ENCODE data around the gene FADD. TPM values are rescaled to one million over a fixed set of nuclear protein-coding genes. Genes with fewer than 3 reads are reported as not detected.
A peak's percentile ranks its signal among the peaks of the same experiment; 100 is the strongest.

FADD gene
- total RNA-seq, 6 donors from 2014 or later: 13.6 to 30.1 (median 23.0) TPM

DNA sequence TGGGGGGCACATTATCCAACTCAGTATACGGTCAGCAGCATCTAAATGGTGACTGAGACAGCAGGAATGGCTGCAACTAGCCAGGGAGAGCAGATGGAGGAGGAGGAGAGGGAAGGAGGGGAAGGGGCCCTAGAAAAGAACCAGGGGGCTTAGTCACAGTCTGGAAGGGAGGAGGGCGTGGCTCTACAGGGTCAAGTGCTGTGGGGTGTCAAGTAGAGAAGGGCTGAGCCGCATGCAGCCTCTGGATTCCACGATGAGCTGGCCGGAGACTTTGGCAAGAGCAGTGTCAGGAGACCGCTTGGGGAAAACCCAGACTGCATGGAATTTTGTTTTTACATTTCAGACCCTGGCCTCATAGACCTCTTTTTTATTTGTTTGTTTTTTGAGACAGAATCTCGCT, 41.6 kb downstream of the FADD start:
- TF ChIP-seq POLR2AphosphoS5 (IDR thresholded peaks at IDR 0.05): no peak
- TF ChIP-seq, protein P1, sequence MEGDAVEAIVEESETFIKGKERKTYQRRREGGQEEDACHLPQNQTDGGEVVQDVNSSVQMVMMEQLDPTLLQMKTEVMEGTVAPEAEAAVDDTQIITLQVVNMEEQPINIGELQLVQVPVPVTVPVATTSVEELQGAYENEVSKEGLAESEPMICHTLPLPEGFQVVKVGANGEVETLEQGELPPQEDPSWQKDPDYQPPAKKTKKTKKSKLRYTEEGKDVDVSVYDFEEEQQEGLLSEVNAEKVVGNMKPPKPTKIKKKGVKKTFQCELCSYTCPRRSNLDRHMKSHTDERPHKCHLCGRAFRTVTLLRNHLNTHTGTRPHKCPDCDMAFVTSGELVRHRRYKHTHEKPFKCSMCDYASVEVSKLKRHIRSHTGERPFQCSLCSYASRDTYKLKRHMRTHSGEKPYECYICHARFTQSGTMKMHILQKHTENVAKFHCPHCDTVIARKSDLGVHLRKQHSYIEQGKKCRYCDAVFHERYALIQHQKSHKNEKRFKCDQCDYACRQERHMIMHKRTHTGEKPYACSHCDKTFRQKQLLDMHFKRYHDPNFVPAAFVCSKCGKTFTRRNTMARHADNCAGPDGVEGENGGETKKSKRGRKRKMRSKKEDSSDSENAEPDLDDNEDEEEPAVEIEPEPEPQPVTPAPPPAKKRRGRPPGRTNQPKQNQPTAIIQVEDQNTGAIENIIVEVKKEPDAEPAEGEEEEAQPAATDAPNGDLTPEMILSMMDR (IDR thresholded peaks at IDR 0.05): no peak
- Histone ChIP-seq H3K27me3 (no peaks in the 10 kb centered on the region), H3K36me3 (no peaks in the 10 kb centered on the region), H3K4me1 (no peaks in the 10 kb centered on the region), H3K27ac (no peak overlapping the region), H3K9me3 (no peaks in the 10 kb centered on the region), H3K4me3 (no peak overlapping the region)
- ATAC-seq (ENCODE audit: low FRiP score in 2 of 2): peak in 1 of 2 donors; percentile 82
- no peak for DNase-seq
- 68 to 76% methylated on average over 7 of the region's 7 CpGs for WGBS, 2 donors

DNA sequence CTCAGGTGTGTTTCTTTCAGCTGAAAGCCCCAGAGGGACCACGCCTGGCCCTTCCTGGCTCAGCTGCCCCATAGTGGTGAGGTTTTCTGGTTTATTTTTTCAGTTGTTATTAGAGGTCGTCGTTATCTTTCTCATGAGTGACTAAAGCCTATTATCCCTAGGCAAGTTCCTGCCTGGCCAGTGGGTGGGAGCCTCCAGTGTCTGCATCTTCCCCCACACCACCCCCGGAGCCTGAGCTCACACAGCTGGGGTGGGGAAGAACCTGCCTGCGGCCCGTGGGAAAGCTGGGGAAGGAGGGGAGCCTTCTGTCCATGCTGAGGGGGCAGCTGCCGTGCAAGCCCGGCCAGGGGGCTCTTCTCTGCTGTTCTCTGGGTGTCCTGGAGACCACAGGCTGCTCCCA, 43.1 kb downstream of the FADD start:
- no peaks in the 10 kb centered on the region for H3K36me3 ChIP-seq
- H3K4me3 ChIP-seq: no peak overlapping the region
- TF ChIP-seq POLR2A (IDR thresholded peaks at IDR 0.05) (no peak), EP300 (IDR thresholded peaks at IDR 0.05) (no peak), POLR2AphosphoS5 (IDR thresholded peaks at IDR 0.05) (no peak)
- TF ChIP-seq, protein P1 (IDR thresholded peaks at IDR 0.05): no peak
- H3K9me3 ChIP-seq: no peaks in the 10 kb centered on the region
- H3K4me1 ChIP-seq: no peaks in the 10 kb centered on the region
- ATAC-seq (ENCODE audit: low FRiP score in 2 of 2) (no peak), DNase-seq (no peak)
- 67 to 75% methylated on average over 7 to 8 of the region's 8 CpGs for WGBS, 2 donors
- no peak overlapping the region for H3K27ac ChIP-seq
- no peaks in the 10 kb centered on the region for H3K27me3 ChIP-seq

DNA sequence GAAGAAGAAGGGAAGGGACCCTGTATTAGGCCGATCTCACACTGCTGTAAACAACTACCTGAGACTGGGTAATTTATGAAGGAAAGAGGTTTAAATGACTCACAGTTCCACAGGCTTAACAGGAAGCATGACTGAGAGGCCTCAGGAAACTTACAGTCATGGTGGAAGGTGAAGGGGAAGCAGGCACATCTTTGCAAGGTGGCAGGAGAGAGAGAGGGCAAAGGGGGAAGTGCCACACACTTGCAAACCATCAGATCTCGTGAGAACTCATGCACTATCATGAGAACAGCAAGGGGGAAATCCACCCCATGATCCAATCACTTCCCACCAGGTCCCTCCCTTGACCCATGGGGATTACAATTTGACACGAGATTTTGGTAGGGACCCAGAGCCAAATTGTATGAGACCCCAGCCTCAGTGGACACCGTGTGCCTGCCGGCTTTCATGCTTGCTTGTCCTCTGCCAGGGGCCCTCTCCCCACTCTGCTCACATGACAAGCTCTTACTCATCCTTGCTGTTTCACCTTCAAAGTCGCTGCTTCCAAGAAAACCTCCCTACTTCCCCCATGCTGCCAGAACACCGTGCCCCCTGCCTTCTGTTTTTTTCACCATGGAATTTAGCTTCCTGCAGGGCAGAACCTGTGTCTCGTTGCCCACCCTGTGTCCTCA, 44.1 kb downstream of the FADD start:
- WGBS, 2 donors: 61 to 65% methylated on average over 8 of the region's 8 CpGs
- Histone ChIP-seq H3K4me1 (no peaks in the 10 kb centered on the region), H3K36me3 (no peaks in the 10 kb centered on the region), H3K27me3 (no peaks in the 10 kb centered on the region), H3K9me3 (no peaks in the 10 kb centered on the region), H3K27ac (no peak overlapping the region), H3K4me3 (no peak overlapping the region)
- no peak for ATAC-seq (ENCODE audit: low FRiP score in 2 of 2)
- DNase-seq: no peak
- no peak for TF ChIP-seq POLR2A (IDR thresholded peaks at IDR 0.05)
- no peak for TF ChIP-seq POLR2AphosphoS5 (IDR thresholded peaks at IDR 0.05)
- TF ChIP-seq EP300 (IDR thresholded peaks at IDR 0.05): no peak
- TF ChIP-seq, protein P1 (IDR thresholded peaks at IDR 0.05): no peak

DNA sequence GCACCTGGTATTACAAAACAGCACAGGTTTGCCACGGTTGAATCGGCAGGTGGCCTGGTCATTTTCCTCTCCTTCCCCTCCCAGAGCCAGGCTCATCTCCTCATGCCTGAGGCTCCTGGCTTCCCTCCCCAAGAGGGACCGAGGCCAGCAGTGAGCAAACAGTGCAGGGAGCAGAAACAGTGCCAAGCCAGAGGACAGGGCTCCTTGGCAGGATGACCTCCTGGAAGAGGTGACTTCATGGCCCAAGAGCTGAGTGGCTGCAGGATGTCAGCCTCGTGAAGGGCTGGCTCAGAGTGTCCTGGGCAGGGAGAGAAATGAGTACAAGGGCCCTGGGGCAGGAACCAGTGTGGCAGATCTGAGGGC, 44.6 kb downstream of the FADD start:
- TF ChIP-seq POLR2A (IDR thresholded peaks at IDR 0.05) (no peak), POLR2AphosphoS5 (IDR thresholded peaks at IDR 0.05) (no peak), EP300 (IDR thresholded peaks at IDR 0.05) (no peak)
- TF ChIP-seq, protein P1 (IDR thresholded peaks at IDR 0.05): no peak
- WGBS, 2 donors: 45 to 64% methylated on average over 3 to 4 of the region's 4 CpGs
- Histone ChIP-seq H3K27ac (no peak overlapping the region), H3K9me3 (no peaks in the 10 kb centered on the region), H3K4me3 (no peak overlapping the region), H3K36me3 (no peaks in the 10 kb centered on the region), H3K27me3 (no peaks in the 10 kb centered on the region), H3K4me1 (no peaks in the 10 kb centered on the region)
- DNase-seq (no peak), ATAC-seq (ENCODE audit: low FRiP score in 2 of 2) (peak in 1 of 2 donors; percentile 13)
